Measurements from ENCODE around the gene TTC23.

The TTC23 gene

DNA sequence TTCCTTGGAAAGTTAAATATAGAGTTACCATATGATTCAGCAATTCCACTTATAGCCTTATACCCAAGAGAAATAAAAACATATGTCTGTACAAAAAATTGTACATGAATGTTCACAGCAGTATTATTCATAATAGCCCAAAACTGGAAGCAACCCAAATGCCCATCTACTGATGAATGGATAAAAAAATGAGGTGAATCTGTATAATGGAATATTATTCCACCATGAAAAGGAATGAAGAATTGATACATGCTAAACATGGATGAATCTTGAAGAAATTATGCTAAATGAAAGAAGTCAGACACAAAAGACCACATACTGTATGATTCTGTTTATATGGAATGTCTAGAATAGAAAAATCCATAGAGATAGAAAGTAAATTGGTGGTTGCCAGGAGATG, 61.4 kb downstream of the TTC23 start:
- no peak for DNase-seq

DNA sequence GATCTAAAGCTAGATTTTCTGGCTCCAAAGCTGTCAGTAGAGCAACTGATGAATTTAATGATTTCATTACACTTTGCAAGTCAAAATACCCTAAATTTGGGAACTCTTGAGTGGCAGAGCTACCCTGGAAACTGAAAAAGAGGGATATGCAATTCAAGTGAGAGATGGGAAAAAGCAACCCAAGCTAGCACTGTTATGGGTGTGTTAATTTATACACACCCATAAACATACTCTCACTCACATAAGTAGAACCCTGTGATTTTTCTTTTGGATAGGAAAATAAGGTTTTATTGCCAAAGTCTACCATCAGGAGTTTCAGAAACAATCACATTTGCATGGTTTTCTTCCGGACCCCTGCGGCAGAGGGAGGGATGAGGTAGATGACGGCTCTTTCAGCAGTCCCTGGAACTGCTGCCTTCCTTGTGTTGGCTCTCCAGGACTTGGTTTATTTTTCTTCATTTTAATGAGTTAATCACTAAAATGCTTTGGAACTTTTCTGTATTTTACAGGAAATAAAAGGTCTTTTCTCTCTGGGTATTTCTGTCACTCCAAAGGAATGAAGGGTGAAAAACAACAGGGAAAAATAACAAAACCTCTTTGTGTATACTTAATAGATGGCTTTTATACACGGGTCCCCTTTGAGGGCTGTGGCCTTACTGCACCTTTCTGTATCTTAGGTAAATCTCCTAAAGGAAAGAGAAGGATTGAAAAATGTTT, 63.8 kb downstream of the TTC23 start:
- no peak for DNase-seq

DNA sequence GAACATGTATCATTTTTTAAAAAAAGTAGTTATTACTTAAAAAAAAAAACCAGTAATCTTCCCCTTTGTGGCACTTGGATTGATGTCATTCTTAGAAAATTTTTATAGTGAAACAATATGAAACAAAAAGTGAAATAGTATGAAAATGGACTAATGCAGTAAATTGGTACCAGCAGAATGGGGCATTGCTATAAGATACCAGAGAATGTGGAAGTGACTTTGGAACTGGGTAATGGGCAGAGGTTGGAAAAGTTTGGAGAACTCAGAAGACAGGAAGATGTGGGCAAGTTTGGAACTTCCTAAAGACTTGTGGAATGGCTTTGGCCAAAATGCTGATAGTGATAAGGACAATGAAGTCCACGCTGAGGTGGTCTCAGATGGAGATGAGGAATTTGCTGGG, 66.6 kb downstream of the TTC23 start:
- DNase-seq: no peak

DNA sequence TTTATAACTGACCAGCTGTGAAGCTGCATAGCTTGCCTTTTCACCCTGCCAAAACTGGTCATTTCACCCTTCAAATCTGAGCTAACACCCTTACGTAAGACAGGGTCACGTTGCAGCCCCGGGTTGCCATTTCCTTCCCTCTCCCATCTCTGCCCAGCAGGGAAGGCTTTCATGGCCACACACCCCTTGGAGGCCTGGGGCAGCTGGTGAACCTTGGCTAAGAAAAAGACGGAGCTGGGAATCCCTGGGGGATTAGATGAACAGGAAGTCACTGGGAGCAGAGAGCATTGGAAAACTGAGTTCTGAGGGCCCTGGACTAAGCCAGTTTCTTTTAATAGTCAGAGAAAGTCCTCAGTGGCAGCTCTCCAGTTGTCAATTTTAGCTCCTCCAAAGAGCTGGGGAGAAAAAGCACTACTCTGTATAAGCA, 67.8 kb downstream of the TTC23 start:
- DNase-seq: no peak

DNA sequence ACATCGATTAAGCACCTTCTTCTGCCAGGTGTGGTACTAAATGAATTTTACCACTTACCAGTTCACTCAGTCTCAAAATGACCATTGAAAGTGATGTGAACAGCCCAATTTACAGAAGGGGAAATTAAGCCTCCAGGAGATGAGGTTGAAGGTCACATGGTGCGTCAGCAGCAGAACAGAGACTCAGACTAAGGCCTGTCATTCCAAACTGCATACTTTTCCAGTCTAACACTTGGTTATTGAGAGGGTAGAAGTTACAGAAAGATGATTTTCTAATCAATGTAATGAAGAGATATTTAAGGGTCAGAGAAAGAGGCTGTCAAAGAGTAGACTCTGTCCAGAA, 68.4 kb downstream of the TTC23 start:
- no peak for DNase-seq

DNA sequence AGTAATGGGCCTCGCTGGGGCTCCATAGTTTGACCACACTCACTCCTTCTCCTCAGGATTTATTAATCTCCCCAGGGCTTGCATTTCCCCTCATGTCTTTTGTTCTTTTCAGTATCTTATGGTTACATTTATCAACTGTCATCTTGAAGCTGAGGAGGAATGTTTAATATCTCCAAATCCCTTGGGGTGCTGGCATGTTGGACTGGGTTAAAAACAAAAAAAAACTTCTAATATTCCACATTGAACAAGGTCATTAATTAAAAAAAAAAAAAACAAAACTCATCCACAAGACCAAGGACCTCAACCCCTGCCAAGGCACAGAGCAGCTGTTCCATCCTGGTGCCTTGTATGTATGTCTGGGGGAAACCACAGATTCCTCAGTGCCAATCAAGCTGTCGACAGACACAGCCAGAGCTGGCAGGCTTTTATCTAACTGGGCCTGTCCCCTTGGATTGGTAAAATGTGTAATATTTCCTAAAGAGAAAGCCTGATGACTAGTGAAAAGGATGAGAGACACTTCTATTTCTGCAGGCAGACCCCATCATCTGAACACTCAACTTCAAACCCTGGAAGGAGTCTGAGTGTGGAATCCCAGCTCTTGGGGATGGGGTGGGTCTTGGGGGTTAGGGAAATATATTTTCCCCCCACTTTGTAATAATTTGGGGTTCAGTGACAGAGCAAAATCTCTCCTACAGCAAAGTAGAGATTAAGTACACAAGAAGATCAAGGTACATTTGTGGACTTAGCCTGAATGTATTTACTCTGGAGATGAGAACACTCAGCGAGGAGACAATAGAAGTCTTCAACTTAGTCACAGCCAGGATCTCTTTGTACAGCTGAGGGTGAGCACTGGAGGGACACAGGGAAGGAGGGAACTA, 69.1 kb downstream of the TTC23 start:
- no peak for DNase-seq

DNA sequence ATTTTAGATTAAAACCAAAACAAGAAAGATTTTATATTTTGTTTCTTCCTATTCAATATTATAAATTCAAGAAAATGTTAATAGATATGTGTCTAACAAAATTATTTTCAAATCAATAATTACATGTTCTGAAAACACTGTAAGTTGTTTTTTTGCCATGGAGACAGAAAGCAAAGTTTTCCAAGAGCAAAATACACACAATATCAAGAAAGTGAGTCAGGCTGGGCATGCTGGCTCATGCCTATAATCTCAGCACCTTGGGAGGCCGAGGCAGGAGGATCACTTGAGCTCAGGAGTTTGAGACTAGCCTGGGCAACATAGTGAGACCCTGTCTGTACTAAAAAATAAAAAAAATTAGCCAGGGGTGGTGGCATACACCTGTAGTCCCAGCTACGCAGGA, 71.7 kb downstream of the TTC23 start:
- no peak for DNase-seq

DNA sequence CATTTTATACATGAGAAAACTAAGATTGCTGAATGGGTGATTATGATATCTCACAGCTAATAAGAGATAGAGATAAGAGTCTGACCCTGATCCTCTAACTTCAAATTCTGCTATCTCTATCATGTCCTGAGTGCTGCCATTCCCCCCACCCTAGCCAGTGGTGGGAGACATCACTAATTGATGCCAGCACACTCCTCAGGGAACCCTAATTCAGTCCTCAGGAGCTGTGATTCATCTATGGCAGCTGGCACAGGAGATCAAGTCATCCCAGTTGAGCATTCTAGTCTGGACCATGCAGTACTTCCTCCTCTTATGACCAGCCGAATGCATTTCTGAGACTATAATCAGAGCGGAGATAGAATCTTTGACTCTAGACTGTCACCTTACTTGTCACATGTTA, 72.6 kb downstream of the TTC23 start:
- no peak for DNase-seq

DNA sequence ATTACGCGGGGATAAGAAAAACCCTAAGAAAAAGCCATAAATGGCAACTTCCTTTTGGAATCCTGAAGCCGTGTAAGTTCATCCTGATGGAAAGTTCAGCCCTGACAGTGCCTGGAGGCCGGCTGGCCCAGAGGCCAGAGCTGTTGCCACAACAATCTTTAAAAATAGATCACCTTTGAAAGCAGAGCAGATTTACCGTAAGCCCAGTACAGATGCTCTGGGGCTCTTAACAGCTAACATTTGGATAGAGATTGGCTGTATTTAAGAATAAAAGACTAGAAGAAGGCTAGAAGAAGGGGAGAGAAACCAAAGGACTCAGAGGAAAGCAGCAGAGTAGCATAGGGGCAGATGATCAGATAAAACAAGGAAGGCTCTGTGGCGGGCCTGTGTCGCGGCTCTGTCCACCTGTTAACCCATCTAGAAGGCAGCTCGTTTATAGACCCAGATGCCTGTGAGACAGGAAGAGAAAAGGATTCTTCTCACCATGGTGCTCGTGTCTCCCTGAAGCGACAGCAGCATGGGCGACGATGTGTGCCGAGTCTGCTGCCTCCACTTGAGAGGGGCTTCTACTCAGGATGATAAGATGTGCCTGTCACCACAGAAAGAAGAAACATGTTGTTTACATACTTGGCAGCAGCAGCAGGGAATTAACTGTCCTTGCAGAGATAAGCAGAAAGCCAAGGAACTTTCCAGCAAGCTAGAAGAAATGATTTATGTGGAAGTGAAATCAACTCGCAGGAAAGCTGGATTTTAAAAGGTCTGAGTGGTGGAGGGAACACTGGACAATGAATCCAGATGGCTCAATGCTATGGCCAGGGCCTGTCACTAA, 74.6 kb downstream of the TTC23 start:
- no peak for DNase-seq

DNA sequence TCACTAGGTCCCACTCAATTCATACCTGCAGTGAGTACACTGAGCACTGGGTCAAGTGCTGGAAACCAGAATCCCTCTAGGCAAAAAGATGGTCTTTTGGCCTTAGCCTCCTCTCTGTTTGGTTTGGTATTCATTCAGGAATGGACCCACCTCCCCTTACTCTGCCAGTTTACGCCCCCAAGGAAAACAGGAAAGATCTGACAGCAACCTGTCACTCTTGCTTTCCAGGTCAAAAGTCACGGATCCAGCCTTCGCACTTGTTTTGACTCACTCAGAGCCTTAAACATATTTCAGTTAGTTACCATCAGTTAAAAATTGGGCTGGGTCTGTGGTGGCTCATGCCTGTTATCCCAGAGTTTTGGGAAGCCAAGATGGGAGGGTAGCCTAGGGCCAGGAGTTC, 76.4 kb downstream of the TTC23 start:
- no peak for DNase-seq

DNA sequence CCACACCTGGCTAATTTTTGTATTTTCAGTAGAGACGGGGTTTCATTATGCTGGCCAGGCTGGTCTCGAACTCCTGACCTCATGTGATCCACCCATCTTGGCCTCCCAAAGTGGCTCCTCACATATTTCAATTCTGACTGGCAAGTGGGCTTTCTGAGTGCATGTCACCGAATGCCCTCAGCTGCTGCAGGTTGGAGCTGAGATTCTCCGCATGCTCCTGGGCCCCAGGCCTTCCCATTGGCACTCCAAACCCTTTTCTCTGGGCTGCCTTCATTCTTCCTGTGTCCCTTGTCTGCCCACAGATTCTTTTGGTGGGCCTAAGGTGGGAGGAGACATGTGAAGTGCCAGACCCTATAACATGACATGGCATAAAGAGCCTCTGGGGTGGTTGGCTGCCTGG, 77.2 kb downstream of the TTC23 start:
- no peak for DNase-seq

DNA sequence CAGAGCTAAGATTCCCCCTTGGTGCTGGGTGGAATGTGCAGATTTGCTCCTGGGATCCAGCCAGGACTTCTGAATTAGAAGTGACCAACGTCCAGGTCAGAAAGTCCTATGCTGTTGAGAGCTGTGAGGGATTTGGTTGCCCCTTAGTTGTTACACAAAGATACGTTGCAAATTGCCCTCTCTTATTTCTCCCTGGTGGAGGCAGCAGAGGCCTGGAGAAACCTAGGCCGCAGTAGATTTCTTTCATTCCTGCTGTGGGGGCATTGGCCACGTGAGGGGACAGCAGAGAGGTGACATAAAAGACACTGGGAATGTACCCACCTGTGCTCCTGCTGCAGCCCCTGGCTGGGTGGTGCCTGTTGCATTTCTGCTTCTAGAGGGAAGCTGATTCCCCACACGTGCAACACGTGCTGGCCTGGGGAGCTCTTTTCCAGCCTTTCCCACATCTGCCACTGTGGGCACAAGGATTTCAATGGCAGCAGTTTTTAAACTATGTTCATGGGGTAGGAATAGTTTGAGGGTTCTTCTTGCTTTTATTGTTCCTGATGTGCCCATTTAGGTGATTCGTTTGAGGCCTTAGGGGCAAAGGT, 78.8 kb downstream of the TTC23 start:
- DNase-seq: no peak

DNA sequence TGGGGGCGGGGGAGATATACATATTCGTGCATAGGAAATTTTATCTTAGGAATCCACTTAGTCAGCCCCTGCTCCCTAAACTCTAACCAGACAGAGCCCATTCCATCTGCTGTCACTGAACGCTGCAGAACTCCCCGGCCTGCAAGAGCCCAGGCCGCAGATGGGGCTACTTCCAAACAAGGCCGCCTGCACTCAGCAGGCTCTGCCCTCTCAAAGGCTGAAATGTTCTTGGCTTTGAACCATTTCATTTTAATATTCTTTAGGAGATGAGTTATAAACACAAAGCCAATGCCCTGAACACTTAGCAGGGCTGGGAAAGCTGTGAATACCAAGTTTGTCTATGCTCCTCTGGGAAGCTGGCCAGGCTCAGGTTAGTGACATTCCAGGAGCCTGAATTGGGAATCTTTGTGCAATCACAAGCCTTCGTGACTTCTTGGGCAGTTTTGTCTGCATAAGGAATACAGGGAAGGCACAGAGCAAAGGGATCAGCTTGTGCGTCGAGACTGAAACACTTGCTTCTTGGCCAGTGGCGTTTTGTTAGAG, 79.5 kb downstream of the TTC23 start:
- DNase-seq: no peak

DNA sequence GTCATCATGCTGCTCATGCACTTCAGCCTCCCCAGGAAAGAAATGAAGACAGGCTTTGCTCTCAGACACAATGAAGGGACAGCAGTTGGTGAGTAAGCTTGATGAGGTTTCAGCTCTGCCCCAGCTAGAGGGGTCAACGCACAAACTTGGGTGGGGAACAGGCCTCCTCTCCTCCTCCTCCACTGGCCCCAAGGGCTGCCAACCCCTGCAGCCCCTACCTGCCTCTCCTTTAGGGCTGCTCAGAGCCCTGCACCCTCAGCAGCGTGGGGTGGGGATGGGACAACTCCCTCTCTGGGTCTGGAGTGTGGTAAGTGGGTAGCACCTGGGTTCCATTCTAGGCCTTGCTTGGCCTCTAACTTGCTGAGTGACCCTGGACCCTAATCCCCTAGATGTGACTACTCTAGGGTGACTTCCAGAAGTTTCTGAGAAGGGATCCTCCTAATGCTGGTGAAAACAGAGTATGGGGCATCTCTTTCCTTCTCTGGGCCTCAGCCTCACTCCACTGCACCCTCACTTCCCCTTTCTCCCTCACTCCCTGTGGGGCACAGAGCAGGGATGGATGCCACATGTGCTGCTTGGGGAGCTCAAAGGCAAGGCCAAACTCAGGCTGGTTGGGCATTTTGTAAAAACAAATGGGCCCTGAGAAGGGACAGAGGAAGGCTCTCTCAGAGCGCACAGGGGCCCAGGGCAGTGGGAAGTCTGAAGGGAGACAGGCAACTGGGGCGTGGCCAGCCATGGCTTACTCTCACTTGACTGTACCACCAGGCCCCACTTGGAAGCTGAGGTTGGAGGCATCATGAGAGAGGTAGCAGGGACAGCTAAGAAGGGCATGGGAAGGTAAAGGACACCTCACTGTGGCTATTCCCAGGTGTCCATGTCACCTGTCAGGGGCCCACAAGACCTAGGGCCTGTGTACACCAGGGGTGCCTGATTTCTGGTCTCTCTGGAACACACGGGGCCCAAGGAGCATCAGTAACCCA, 80.5 kb downstream of the TTC23 start:
- DNase-seq: no peak

DNA sequence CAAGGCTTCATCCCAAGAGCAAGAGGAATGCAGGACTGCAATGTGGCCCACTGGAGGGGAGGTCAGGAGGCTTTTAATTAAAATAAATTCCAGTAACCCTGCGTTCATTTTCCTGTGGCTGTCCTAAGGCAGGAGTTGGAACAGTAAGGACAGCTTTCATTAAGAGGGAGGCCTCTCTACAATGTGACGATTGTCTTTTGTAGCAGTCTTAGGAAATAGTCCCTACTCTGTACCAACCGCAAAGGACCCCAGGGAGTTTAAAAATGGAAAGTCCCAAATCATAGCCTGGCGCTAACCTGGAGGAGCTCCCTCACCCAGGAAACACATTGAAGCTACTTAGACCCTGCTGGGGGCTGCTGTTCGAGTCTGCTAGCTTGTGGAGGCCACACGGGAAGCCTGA, 81.7 kb downstream of the TTC23 start:
- DNase-seq: no peak

DNA sequence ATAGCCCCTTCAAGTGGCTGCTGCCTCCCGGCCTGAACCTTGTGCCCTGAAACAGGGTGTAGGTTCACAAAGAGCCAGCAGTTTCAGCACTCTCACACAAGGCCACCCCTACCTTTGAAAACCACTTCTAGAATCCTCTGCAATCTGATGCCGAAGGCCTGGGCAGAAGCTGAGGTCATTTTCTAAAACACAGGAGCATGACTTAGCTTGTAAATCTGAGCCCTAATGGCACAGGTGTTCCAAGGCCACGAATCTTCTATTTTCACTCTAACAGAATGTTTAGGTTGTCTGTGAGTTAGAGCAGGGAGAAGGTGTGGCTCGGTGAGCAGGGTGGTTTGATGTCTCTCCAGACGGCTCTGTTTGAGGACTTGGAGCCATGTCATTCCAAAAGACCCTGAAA, 82.2 kb downstream of the TTC23 start:
- DNase-seq: no peak

DNA sequence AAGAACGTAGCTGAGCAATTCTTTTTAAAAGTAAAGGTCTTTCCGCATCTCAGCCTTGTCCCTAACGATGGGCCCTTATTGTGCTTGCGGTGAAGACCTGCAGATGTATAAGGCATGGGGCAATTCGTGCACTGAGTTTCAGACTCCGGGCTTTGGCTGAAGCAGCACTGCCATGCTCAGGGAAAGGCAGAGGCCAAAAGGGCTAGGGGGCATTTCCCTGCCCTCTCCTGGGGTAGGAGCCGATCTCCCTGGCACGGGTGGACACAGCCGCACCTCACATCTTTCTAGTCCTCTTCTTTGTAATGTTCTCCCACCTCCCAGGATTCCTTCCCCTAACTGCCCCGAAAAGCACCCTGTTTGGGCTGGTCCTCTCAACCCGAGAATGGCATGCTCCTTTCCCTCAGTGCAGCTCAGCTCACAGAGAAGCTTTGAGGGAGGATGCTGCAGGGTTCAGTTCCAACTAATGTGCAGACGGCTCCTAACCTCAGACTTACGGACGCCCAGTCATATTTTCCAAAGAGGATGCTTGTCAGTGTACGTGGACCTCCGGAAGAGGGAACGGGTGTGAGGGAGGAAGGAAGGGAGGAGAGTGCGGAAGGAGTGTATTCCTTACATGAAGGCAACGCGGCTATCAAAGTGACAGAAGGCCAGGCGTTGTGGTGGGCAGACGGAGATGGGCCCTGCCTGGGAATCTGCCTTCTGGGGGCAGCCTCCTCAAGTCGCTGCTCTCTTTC, 83.3 kb downstream of the TTC23 start:
- no peak for DNase-seq

DNA sequence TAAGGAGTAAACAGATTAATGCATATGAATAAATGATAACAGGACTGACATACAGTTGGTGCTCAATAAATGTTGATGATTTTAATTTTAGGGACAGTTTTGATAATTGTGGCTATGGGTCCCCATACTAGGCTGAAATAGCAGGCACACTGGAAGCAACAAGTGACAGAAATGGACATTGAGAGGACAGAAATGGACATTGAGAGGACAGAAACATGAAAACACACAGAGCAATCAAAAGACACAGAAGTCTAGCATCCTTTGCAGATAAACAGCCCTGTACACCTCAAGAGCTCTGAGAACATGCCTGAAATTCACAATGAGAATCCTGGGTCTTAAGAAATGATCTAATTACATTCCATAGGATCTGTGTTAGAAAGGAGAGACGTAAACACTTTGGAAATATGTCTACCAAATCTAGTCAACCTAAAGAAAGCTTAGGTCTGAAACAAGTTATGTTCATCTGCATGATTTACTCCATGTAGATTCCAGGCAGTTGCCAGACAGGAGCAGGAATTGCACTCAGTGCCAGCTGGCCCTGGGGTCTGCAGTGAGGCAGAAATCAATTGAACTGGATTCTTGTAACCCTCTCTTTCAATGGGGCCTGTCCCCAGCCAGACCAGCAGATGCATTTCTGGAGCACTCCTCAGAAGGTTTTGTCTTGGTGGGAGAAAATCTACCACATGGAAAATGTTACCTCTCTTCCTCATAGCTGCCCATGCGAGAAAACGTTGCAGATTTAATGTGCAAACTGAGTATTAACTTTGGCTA, 84.2 kb downstream of the TTC23 start:
- DNase-seq: no peak

DNA sequence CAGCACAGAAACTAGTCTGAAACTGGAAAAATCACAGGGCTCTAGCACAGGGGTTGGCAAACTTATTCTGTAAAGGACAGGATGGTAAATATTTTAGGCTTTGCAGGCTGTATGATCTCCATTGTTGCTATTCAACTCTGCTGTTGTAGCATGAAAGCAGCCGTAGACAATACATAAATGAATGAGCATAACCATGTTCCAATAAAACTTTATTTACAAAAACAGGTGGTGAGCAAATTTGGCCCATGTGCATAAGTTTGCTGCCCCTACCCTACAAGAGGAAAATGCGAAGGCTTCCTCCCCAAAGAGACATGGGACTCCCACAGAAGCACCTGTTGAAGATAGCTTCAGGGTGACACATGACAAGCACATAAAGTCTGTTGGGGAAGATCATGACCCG, 85.3 kb downstream of the TTC23 start:
- DNase-seq: no peak

All from NCI-H2227 treated with DMSO at 0.1 percent for 48 hours (cell line).